ENCODE data around the gene SNX25. TPM values are rescaled to one million over a fixed set of nuclear protein-coding genes. Genes with fewer than 3 reads are reported as not detected.

SNX25 gene
- total RNA-seq, 1 experiment from 2014 or later, result 8.4 TPM

- TF ChIP-seq EZH2phosphoT487 (IDR thresholded peaks at IDR 0.05; ENCODE audit: borderline replicate concordance, low read length) (no peak), EZH2 (IDR thresholded peaks at IDR 0.05; ENCODE audit: low read length, unreplicated experiment) (no peak), CTCF (conservative IDR thresholded peaks at IDR 0.05; ENCODE audit: low read depth, low read length) (no peak)
- H3K4me2 ChIP-seq (ENCODE audit: low read length), result peak overlapping the region; percentile 77
- H2AFZ ChIP-seq (ENCODE audit: low read length), result peak overlapping the region; percentile 63; the same call in 1 of the 2 replicates
- H4K20me1 ChIP-seq (ENCODE audit: low read length), result no peaks in the 10 kb centered on the region
- POLR2A ChIA-PET (ENCODE audit: unreplicated experiment), result interaction anchor here (0.6 kb wide), 1 partner anchor 13 kb away, joined by 9 read pairs; no protein-coding TSS in a partner anchor
- intact Hi-C loops (cut with micrococcal nuclease), result loop anchor here (5.0 kb wide), 1 partner anchor 67 kb away; no protein-coding TSS in a partner anchor
- no peaks in the 10 kb centered on the region for H3K27me3 ChIP-seq (ENCODE audit: low read length)
- CTCF ChIA-PET, result no interaction called here
- no peaks in the 10 kb centered on the region for H3K9me3 ChIP-seq (ENCODE audit: low read length)
- H3K27ac ChIP-seq (ENCODE audit: low read length), result no peak overlapping the region
- H3K9ac ChIP-seq (ENCODE audit: low read length), result peak overlapping the region; percentile 46; the same call in 1 of the 2 replicates
- H3K4me3 ChIP-seq (ENCODE audit: low read length), result peak overlapping the region; percentile 95
- DNase-seq (peak; percentile 31), ATAC-seq (peak; percentile 32)
- H3K79me2 ChIP-seq (ENCODE audit: low read length), result peaks cover 40% of the 10 kb centered on the region
- peaks cover 13% of the 10 kb centered on the region for H3K4me1 ChIP-seq (ENCODE audit: insufficient read depth, low read length)
- no peaks in the 10 kb centered on the region for H3K36me3 ChIP-seq (ENCODE audit: low read depth, low read length)
- H3F3A ChIP-seq (ENCODE audit: low read length, unreplicated experiment), result no peaks in the 10 kb centered on the region
- H3K9me2 ChIP-seq (replicated peaks; ENCODE audit: low read length), result no peaks in the 10 kb centered on the region
- BruUV-seq (replicated peaks), result no TSS peak
Observed at GRCh38 chr4:185210102-185210981, 944 bp downstream of the SNX25 start.

GRCh38 chr4:185211035-185211434 lies 1.6 kb downstream of the SNX25 start:
- Histone ChIP-seq H3K27me3 (ENCODE audit: low read length) (no peaks in the 10 kb centered on the region), H3K9me3 (ENCODE audit: low read length) (no peaks in the 10 kb centered on the region), H2AFZ (ENCODE audit: low read length) (peak overlapping the region; percentile 63; the same call in 1 of the 2 replicates), H3K4me1 (ENCODE audit: insufficient read depth, low read length) (peaks cover 13% of the 10 kb centered on the region), H3F3A (ENCODE audit: low read length, unreplicated experiment) (no peaks in the 10 kb centered on the region), H3K79me2 (ENCODE audit: low read length) (peaks cover 44% of the 10 kb centered on the region), H3K36me3 (ENCODE audit: low read depth, low read length) (no peaks in the 10 kb centered on the region), H3K9ac (ENCODE audit: low read length) (peak overlapping the region; percentile 46; the same call in 1 of the 2 replicates), H3K27ac (ENCODE audit: low read length) (no peak overlapping the region), H3K4me2 (ENCODE audit: low read length) (peak overlapping the region; percentile 77), H4K20me1 (ENCODE audit: low read length) (no peaks in the 10 kb centered on the region), H3K4me3 (ENCODE audit: low read length) (peak overlapping the region; percentile 95), H3K9me2 (replicated peaks; ENCODE audit: low read length) (no peaks in the 10 kb centered on the region)
- ATAC-seq (no peak), DNase-seq (no peak)
- intact Hi-C loops (cut with micrococcal nuclease), result loop anchor here (5.0 kb wide), 1 partner anchor 66 kb away; no protein-coding TSS in a partner anchor
- CTCF ChIA-PET, result no interaction called here
- TF ChIP-seq EZH2phosphoT487 (IDR thresholded peaks at IDR 0.05; ENCODE audit: borderline replicate concordance, low read length), result no peak
- TF ChIP-seq CTCF (conservative IDR thresholded peaks at IDR 0.05; ENCODE audit: low read depth, low read length), result no peak
- TF ChIP-seq EZH2 (IDR thresholded peaks at IDR 0.05; ENCODE audit: low read length, unreplicated experiment), result no peak
- POLR2A ChIA-PET (ENCODE audit: unreplicated experiment), result no interaction called here
- TSS peak; percentile 60 for BruUV-seq (replicated peaks)

All from PC-3 (cell line).